Measurements from ENCODE around the gene OOSP3. TPM values are rescaled to one million over a fixed set of nuclear protein-coding genes. Genes with fewer than 3 reads are reported as not detected.

OOSP3 gene
- total and polyA plus RNA-seq, 2 donors (not counting 3 experiments of a cell fraction or from before 2014, with no cell fraction given) = not detected

GRCh38 chr11:59865031-59865430, 13.6 kb upstream of the OOSP3 start:
- Histone ChIP-seq H3K9ac (replicated peaks; ENCODE audit: extremely low read depth, insufficient read depth, low read length) (no peak overlapping the region), H3K4me1 (ENCODE audit: control insufficient read depth, extremely low read depth, insufficient read depth, low read length) (peaks cover 15% of the 10 kb centered on the region), H3K4me2 (ENCODE audit: insufficient read depth, low read length) (peak overlapping the region; percentile 2), H4K20me1 (replicated peaks; ENCODE audit: control insufficient read depth, extremely low read depth, insufficient read depth, low read length) (no peaks in the 10 kb centered on the region), H3K27me3 (ENCODE audit: control insufficient read depth in 2 of 2, insufficient read depth in 2 of 2, low read length in 2 of 2) (no peaks in the 10 kb centered on the region), H3K4me3 (replicated peaks in 1 of 3; ENCODE audit: insufficient read depth in 1 of 3, low read depth in 1 of 3, low read length in 3 of 3) (no peak overlapping the region), H2AFZ (ENCODE audit: low read depth, low read length) (no peak overlapping the region), H3K9me1 (replicated peaks; ENCODE audit: control insufficient read depth, extremely low read depth, insufficient read depth, low read length) (no peaks in the 10 kb centered on the region), H3K27ac (ENCODE audit: insufficient read depth, low read depth, low read length) (peak overlapping the region; percentile 44), H3K9me3 (replicated peaks; ENCODE audit: control insufficient read depth, insufficient read depth, low read length) (no peaks in the 10 kb centered on the region), H3K36me3 (ENCODE audit: control insufficient read depth in 2 of 2, extremely low read depth in 1 of 2, insufficient read depth in 2 of 2, low read length in 2 of 2) (no peaks in the 10 kb centered on the region), H3K79me2 (ENCODE audit: control insufficient read depth, insufficient read depth, low read length) (no peaks in the 10 kb centered on the region)
- ChIA-PET POLR2A (no interaction called here), CTCF (interaction anchor here (1.0 to 1.5 kb wide), 7 partner anchors 9 to 386 kb away, joined by 3 to 17 read pairs (median 4); no protein-coding TSS in a partner anchor)
- DNase-seq (ENCODE audit: low read depth, low spot score) = peak; percentile 95
- dilution Hi-C loops (cut with MboI; ENCODE audit: extremely low pct_ligation_motif_present, low sequenced_read_pairs) (no loop called here), intact Hi-C loops (cut with micrococcal nuclease) (loop anchor here (2.0 kb wide), 1 partner anchor 36 kb away; no protein-coding TSS in a partner anchor)
- TF ChIP-seq CTCF (IDR thresholded peaks at IDR 0.05; ENCODE audit: extremely low read depth in 1 of 2, insufficient read depth in 1 of 2, low read depth in 1 of 2, low read length in 2 of 2) = no peak
- peak; percentile 56 for TF ChIP-seq JUN (IDR thresholded peaks at IDR 0.05; ENCODE audit: borderline replicate concordance, insufficient read depth, insufficient read length, low read depth)
- TF ChIP-seq GATA2 (IDR thresholded peaks at IDR 0.05; ENCODE audit: insufficient read depth, insufficient read length, low read depth, low read length) = peak; percentile 26
- TF ChIP-seq FOS (IDR thresholded peaks at IDR 0.05; ENCODE audit: borderline replicate concordance, insufficient read depth, low read length) = peak; percentile 65
- no TSS peak for BruUV-seq (replicated peaks)
- FAIRE-seq = peak; percentile 90

GRCh38 chr11:59866397-59866796, 12.2 kb upstream of the OOSP3 start, which contains the start of gene TCN1:
Gene TCN1, minus strand, starts transcription at chr11:59866487. Its CDS starts 17 bp downstream, at chr11:59866470.
- no peak for TF ChIP-seq MAX (IDR thresholded peaks at IDR 0.05; ENCODE audit: insufficient read depth, insufficient read length)
- TF ChIP-seq GATA2 (IDR thresholded peaks at IDR 0.05; ENCODE audit: insufficient read depth, insufficient read length, low read depth, low read length) = no peak
- TF ChIP-seq FOS (IDR thresholded peaks at IDR 0.05; ENCODE audit: borderline replicate concordance, insufficient read depth, low read length) = no peak
- no peak for TF ChIP-seq JUN (IDR thresholded peaks at IDR 0.05; ENCODE audit: borderline replicate concordance, insufficient read depth, insufficient read length, low read depth)
- TF ChIP-seq CTCF (IDR thresholded peaks at IDR 0.05; ENCODE audit: extremely low read depth in 1 of 2, insufficient read depth in 1 of 2, low read depth in 1 of 2, low read length in 2 of 2) = no peak
- no peak for TF ChIP-seq EZH2 (IDR thresholded peaks at IDR 0.05; ENCODE audit: borderline replicate concordance, low read depth, low read length, severe bottlenecking)
- Histone ChIP-seq H2AFZ (ENCODE audit: low read depth, low read length) (no peak within 1 kb of the TSS), H3K4me2 (ENCODE audit: insufficient read depth, low read length) (peak within 1 kb of the TSS; percentile 2), H3K4me1 (ENCODE audit: control insufficient read depth, extremely low read depth, insufficient read depth, low read length) (peaks cover 15% of the 10 kb centered on the region), H3K4me3 (replicated peaks in 1 of 3; ENCODE audit: insufficient read depth in 1 of 3, low read depth in 1 of 3, low read length in 3 of 3) (no peak within 1 kb of the TSS), H3K36me3 (ENCODE audit: control insufficient read depth in 2 of 2, extremely low read depth in 1 of 2, insufficient read depth in 2 of 2, low read length in 2 of 2) (no peaks in the 10 kb centered on the region), H3K9me1 (replicated peaks; ENCODE audit: control insufficient read depth, extremely low read depth, insufficient read depth, low read length) (no peaks in the 10 kb centered on the region), H3K9ac (replicated peaks; ENCODE audit: extremely low read depth, insufficient read depth, low read length) (no peak within 1 kb of the TSS), H3K27me3 (ENCODE audit: control insufficient read depth in 2 of 2, insufficient read depth in 2 of 2, low read length in 2 of 2) (no peaks in the 10 kb centered on the region), H3K9me3 (replicated peaks; ENCODE audit: control insufficient read depth, insufficient read depth, low read length) (no peaks in the 10 kb centered on the region), H3K27ac (ENCODE audit: insufficient read depth, low read depth, low read length) (peak within 1 kb of the TSS; percentile 44), H4K20me1 (replicated peaks; ENCODE audit: control insufficient read depth, extremely low read depth, insufficient read depth, low read length) (no peaks in the 10 kb centered on the region), H3K79me2 (ENCODE audit: control insufficient read depth, insufficient read depth, low read length) (no peaks in the 10 kb centered on the region)
- FAIRE-seq = no peak
- ChIA-PET CTCF (interaction anchor here (1.1 kb wide), 1 partner anchor 14 kb away, joined by 3 read pairs; no protein-coding TSS in a partner anchor), POLR2A (no interaction called here)
- intact Hi-C loops (cut with micrococcal nuclease) (no loop called here), dilution Hi-C loops (cut with MboI; ENCODE audit: extremely low pct_ligation_motif_present, low sequenced_read_pairs) (no loop called here)
- DNase-seq (ENCODE audit: low read depth, low spot score) = no peak
- no TSS peak for BruUV-seq (replicated peaks)

All from endothelial cell of umbilical vein (primary cell).